SK-N-SH treated with all-trans-retinoic acid at 6 μM for 48 hours (cell line): ENCODE data around the gene CAPRIN2.

Experiments used
- OSR1 ChIP-seq: fragments of 250-450 bp; sonication (Bioruptor Pico); IDR thresholded peaks from 2 replicates; pipeline ENCODE4 v1.8.0; 2022; ENCODE audit warnings: moderate library complexity, mild to moderate bottlenecking, inconsistent platforms
- RARB ChIP-seq: fragments of 250-450 bp; sonication (Bioruptor Pico); IDR thresholded peaks from 2 replicates; pipeline ENCODE4 v1.8.0; 2021; ENCODE audit warnings: mild to moderate bottlenecking, moderate library complexity
- SNAI2 ChIP-seq: fragments of 250-450 bp; sonication (Bioruptor Pico); IDR thresholded peaks from 2 replicates; pipeline ENCODE4 v1.5.0; 2020; ENCODE audit warnings: mild to moderate bottlenecking, moderate library complexity
- TCF4 ChIP-seq: fragments of 250-450 bp; sonication (Bioruptor Pico); IDR thresholded peaks from 2 replicates; pipeline ENCODE4 v1.8.0; 2021; ENCODE audit warnings: mild to moderate bottlenecking, moderate library complexity, borderline replicate concordance
- TF ChIP-seq, protein P1 (sequence below): fragments of 250-450 bp; sonication (Bioruptor Pico); IDR thresholded peaks from 2 replicates; pipeline ENCODE4 v1.5.1; 2020; ENCODE audit warnings: low read depth, mild to moderate bottlenecking, moderate library complexity

DNA sequence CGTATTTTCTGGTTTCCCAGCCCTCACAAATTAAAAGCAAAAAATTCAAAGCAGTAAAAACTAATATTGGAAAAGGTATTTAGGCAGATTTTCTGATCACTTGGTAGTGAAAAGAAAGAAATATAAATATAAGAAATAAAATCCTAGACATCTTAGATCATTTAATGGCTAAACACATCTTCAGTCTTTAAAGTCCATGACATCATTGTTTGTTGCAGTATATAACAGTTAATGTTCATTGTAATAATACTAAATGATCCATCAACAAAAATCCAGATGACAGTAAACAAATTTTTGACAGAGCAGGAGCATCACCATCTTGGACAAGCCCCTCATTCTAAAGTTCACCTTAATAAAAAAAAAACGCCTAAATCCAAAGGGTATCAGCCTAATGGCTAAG lies 29.2 kb upstream of the CAPRIN2 start:
- no peak for TF ChIP-seq OSR1 (CRISPR knock-in tag)
- no peak for TF ChIP-seq TCF4 (CRISPR knock-in tag)
- TF ChIP-seq, protein P1, sequence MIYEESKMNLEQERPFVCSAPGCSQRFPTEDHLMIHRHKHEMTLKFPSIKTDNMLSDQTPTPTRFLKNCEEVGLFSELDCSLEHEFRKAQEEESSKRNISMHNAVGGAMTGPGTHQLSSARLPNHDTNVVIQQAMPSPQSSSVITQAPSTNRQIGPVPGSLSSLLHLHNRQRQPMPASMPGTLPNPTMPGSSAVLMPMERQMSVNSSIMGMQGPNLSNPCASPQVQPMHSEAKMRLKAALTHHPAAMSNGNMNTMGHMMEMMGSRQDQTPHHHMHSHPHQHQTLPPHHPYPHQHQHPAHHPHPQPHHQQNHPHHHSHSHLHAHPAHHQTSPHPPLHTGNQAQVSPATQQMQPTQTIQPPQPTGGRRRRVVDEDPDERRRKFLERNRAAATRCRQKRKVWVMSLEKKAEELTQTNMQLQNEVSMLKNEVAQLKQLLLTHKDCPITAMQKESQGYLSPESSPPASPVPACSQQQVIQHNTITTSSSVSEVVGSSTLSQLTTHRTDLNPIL (CRISPR knock-in tag) = no peak
- TF ChIP-seq SNAI2 = no peak
- no peak for TF ChIP-seq RARB (CRISPR knock-in tag)
